CD4-positive, CD25-positive, alpha-beta regulatory T cell (primary cell): ENCODE measurements around the gene DIP2C. TPM values are rescaled to one million over a fixed set of nuclear protein-coding genes. Genes with fewer than 3 reads are reported as not detected.

Experiments used
- ATAC-seq, 2 donors: fragments of 150-1000 bp; cut with Tn5 transposase; one replicate each; pipeline ENCODE4 v1.10.0; 2021; ENCODE audit warnings: low read depth in 2 of 2, moderate number of reproducible peaks in 2 of 2, moderate library complexity in 1 of 2
- DNase-seq, 3 donors: peaks; one replicate each; pipeline versions ENCODE4 v3.0.0 to v3.0.0-alpha.2; 2012 to 2022; ENCODE audit warnings: mixed read lengths in 1 of 3
- H3K27ac ChIP-seq: one replicate; pipeline ENCODE4 v1.7.0; 2013; ENCODE audit warnings: mild to moderate bottlenecking, low read length; ENCODE audit not compliant: insufficient read depth, poor library complexity, severe bottlenecking
- H3K27me3 ChIP-seq: one replicate; pipeline ENCODE4 v1.7.0; 2013; ENCODE audit warnings: low read length; ENCODE audit not compliant: control insufficient read depth, insufficient read depth
- H3K36me3 ChIP-seq: one replicate; pipeline ENCODE4 v1.7.0; 2013; ENCODE audit warnings: mild to moderate bottlenecking, low read length, moderate library complexity; ENCODE audit not compliant: control insufficient read depth, insufficient read depth
- H3K4me1 ChIP-seq: 2 replicates; pipeline ENCODE4 v1.7.0; 2013; ENCODE audit warnings: mild to moderate bottlenecking, low read length; ENCODE audit not compliant: insufficient read depth, control insufficient read depth, poor library complexity, severe bottlenecking
- H3K4me3 ChIP-seq: one replicate; pipeline ENCODE4 v1.7.0; 2013; ENCODE audit warnings: low read depth, mild to moderate bottlenecking, low read length, moderate library complexity
- H3K9me3 ChIP-seq, 2 experiments: 1 replicate in 1 of 2; 2 replicates in 1 of 2; pipeline ENCODE4 v1.7.0; 2013; ENCODE audit warnings: low read length in 2 of 2, mild to moderate bottlenecking in 1 of 2, moderate library complexity in 1 of 2; ENCODE audit not compliant: control insufficient read depth in 2 of 2
- H3K27ac Mint-ChIP-seq, 3 donors: one replicate each; pipeline ENCODE4 v1.8.0; 2020 to 2022; ENCODE audit warnings: mild to moderate bottlenecking in 3 of 3, mixed read lengths in 3 of 3, moderate library complexity in 2 of 3
- H3K27me3 Mint-ChIP-seq: one replicate; pipeline ENCODE4 v1.8.0; 2022; ENCODE audit warnings: mild to moderate bottlenecking, mixed read lengths
- H3K36me3 Mint-ChIP-seq: one replicate; pipeline ENCODE4 v1.8.0; 2020; ENCODE audit warnings: mixed read lengths
- H3K4me1 Mint-ChIP-seq, 4 donors: one replicate each; pipeline ENCODE4 v1.8.0; 2020 to 2022; ENCODE audit warnings: mixed read lengths in 4 of 4, mild to moderate bottlenecking in 1 of 4
- H3K4me3 Mint-ChIP-seq, 4 donors: one replicate each; pipeline ENCODE4 v1.8.0; 2020 to 2022; ENCODE audit warnings: mild to moderate bottlenecking in 4 of 4, mixed read lengths in 4 of 4, moderate library complexity in 3 of 4
- H3K9me3 Mint-ChIP-seq, 7 donors: one replicate each; pipeline ENCODE4 v1.8.0; 2020 to 2022; ENCODE audit warnings: mixed read lengths in 7 of 7, mild to moderate bottlenecking in 3 of 7, moderate library complexity in 2 of 7
- polyA plus RNA-seq, 4 donors: library from polyadenylated mRNA; unstranded; fragments of 300-500 nt; fragmentation: Illumina TruSeq; gene quantifications; one replicate each; pipeline ENCODE4 v1.2.3, GENCODE V29; 2021
- total RNA-seq: library from RNA; stranded (reverse); gene quantifications from one replicate; pipeline ENCODE4 v1.2.3, GENCODE V29; 2022

DIP2C gene
- total and polyA plus RNA-seq, 5 donors from 2014 or later: 0.47 to 4.1 (median 0.54) TPM

DNA sequence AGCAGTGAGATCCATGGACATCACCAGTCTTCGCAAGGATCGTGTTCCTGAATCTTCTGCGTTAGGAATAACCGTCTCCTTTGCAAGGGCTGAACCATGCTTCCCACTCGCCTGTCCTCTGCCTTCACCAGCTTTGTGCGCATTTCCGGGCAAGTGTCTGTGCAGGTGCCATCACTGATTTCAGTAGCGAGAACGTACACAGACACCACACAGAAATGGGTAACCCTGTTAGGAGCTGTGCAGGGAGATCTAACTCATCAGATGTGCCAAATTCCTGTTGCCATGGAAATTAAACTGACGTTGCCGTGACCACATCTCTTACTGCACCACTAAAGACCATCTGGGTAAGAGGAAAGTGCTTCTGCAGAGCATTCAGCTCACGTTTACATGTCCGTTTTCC is 146.3 kb downstream of the DIP2C start:
- no peaks in the 10 kb centered on the region for H3K27me3 ChIP-seq
- no peak overlapping the region for H3K27ac Mint-ChIP-seq
- H3K36me3 ChIP-seq: no peaks in the 10 kb centered on the region
- no peaks in the 10 kb centered on the region for H3K36me3 Mint-ChIP-seq
- H3K27me3 Mint-ChIP-seq: peaks cover 39% of the 10 kb centered on the region
- H3K4me1 ChIP-seq: no peaks in the 10 kb centered on the region
- peaks cover 0 to 5% (median 0%) of the 10 kb centered on the region in 4 donors for H3K4me1 Mint-ChIP-seq
- H3K27ac ChIP-seq: no peak overlapping the region
- DNase-seq (no peak), ATAC-seq (no peak)
- H3K9me3 Mint-ChIP-seq: no peaks in the 10 kb centered on the region
- no peak overlapping the region for H3K4me3 Mint-ChIP-seq
- H3K4me3 ChIP-seq: no peak overlapping the region
- no peaks in the 10 kb centered on the region for H3K9me3 ChIP-seq

DNA sequence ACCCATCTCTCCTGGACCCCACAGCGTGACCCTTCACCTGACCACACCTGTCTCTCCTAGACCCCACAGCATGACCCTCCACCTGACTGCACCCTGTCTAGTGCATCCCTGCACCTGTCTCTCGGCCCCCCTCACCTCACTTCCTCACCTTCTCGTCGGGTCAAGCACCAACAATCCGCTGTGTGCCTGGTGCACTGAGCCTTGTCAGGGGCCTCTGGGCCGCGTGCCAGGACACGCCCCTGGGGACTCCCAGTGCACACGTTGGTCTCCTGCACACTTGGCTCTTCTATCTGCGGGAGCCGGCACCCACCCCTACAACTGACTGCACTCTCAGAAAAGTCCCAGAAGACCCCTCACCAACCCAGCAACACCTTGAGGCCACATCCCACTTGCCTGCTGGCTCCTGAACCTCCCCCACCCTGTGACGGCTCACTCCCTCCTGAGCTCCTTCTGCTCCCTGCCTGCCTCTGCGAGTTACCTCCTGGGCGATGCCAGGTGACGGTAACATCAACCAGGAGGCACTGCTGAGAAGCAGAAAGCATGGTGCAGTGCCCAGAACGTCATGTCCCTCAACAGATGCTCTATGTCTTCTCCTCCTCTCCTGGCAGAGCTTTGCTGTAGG is 147.6 kb downstream of the DIP2C start:
- no peaks in the 10 kb centered on the region for H3K36me3 Mint-ChIP-seq
- no peak overlapping the region for H3K27ac Mint-ChIP-seq
- no peaks in the 10 kb centered on the region for H3K9me3 Mint-ChIP-seq
- Histone ChIP-seq H3K36me3 (no peaks in the 10 kb centered on the region), H3K27me3 (no peaks in the 10 kb centered on the region), H3K4me3 (no peak overlapping the region), H3K27ac (no peak overlapping the region), H3K4me1 (no peaks in the 10 kb centered on the region), H3K9me3 (no peaks in the 10 kb centered on the region)
- DNase-seq (no peak), ATAC-seq (no peak)
- H3K4me1 Mint-ChIP-seq: peaks cover 0 to 5% (median 0%) of the 10 kb centered on the region in 4 donors
- peaks cover 39% of the 10 kb centered on the region for H3K27me3 Mint-ChIP-seq
- no peak overlapping the region for H3K4me3 Mint-ChIP-seq

DNA sequence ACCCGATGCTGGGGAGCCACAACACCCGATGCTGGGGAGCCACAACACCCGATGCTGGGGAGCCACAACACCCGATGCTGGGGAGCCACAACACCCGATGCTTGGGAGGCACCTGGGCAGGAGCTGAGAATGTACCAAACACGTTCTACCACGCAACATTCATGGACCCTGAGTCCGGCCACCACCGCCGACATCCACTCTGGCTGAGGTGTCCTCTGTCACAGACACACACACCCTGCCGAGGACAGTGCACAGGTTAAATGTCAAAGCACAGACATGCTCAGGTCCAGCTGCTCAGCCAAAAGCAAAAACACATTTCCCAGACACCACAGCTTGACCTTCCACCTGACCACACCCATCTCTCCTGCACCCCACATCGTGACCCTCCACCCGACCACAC is 148.4 kb downstream of the DIP2C start:
- no peak overlapping the region for H3K4me3 ChIP-seq
- H3K27ac ChIP-seq: no peak overlapping the region
- H3K36me3 ChIP-seq: no peaks in the 10 kb centered on the region
- Mint-ChIP-seq H3K27me3 (peaks cover 33% of the 10 kb centered on the region), H3K4me3 (no peak overlapping the region), H3K27ac (no peak overlapping the region), H3K36me3 (no peaks in the 10 kb centered on the region), H3K4me1 (peaks cover 0 to 5% (median 0%) of the 10 kb centered on the region in 4 donors), H3K9me3 (no peaks in the 10 kb centered on the region)
- no peaks in the 10 kb centered on the region for H3K4me1 ChIP-seq
- DNase-seq (no peak), ATAC-seq (no peak)
- H3K27me3 ChIP-seq: no peaks in the 10 kb centered on the region
- no peaks in the 10 kb centered on the region for H3K9me3 ChIP-seq

DNA sequence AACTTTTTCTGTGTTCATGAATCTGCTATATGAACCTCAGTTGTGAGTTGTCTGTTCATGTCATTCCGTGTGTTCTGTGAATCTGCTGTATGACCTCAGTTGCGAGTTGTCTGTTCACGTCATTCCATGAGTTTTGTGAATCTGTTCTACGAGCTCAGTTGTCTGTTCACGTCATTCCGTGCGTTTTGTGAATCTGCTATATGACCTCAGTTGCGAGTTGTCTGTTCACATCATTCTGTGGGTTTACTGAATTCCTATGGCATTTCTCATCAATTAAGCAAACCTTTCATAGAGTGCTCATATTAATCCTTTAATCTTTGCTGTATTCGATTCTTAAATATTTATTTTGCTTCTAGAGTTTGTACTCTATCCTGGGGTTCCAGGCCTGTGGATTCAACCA is 150.6 kb downstream of the DIP2C start:
- H3K27ac ChIP-seq: no peak overlapping the region
- no peaks in the 10 kb centered on the region for H3K4me1 ChIP-seq
- H3K9me3 Mint-ChIP-seq: no peaks in the 10 kb centered on the region
- ATAC-seq: no peak
- H3K9me3 ChIP-seq: no peaks in the 10 kb centered on the region
- peaks cover 33% of the 10 kb centered on the region for H3K27me3 Mint-ChIP-seq
- no peaks in the 10 kb centered on the region for H3K36me3 ChIP-seq
- H3K4me3 Mint-ChIP-seq: no peak overlapping the region
- DNase-seq: no peak
- no peak overlapping the region for H3K4me3 ChIP-seq
- no peaks in the 10 kb centered on the region for H3K36me3 Mint-ChIP-seq
- H3K4me1 Mint-ChIP-seq: no peaks in the 10 kb centered on the region
- no peak overlapping the region for H3K27ac Mint-ChIP-seq
- H3K27me3 ChIP-seq: no peaks in the 10 kb centered on the region

DNA sequence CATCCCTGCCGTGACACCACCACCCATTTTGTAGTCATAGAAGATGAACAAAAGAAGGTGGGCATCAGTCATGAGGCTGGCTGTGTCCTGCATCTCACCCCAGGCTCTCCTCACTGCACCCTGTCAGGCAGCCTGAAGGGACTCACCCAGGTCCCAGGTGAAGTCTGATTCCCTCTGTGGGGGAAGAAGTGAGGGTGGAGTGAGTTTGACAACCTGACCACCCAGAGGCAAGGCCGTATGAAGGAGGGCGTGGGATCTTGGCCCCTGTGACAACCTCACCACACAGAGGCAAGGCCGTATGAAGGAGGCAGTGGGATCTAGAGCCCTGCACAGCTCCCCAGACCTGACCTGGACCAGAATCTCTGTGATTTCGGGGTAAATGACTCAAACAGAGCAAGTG is 152.5 kb downstream of the DIP2C start:
- DNase-seq (no peak), ATAC-seq (no peak)
- Histone ChIP-seq H3K27ac (no peak overlapping the region), H3K9me3 (no peaks in the 10 kb centered on the region), H3K4me3 (no peak overlapping the region), H3K36me3 (no peaks in the 10 kb centered on the region), H3K27me3 (no peaks in the 10 kb centered on the region), H3K4me1 (no peaks in the 10 kb centered on the region)
- H3K9me3 Mint-ChIP-seq: no peaks in the 10 kb centered on the region
- no peak overlapping the region for H3K4me3 Mint-ChIP-seq
- no peaks in the 10 kb centered on the region for H3K4me1 Mint-ChIP-seq
- peaks cover 29% of the 10 kb centered on the region for H3K27me3 Mint-ChIP-seq
- H3K27ac Mint-ChIP-seq: no peak overlapping the region
- H3K36me3 Mint-ChIP-seq: no peaks in the 10 kb centered on the region

DNA sequence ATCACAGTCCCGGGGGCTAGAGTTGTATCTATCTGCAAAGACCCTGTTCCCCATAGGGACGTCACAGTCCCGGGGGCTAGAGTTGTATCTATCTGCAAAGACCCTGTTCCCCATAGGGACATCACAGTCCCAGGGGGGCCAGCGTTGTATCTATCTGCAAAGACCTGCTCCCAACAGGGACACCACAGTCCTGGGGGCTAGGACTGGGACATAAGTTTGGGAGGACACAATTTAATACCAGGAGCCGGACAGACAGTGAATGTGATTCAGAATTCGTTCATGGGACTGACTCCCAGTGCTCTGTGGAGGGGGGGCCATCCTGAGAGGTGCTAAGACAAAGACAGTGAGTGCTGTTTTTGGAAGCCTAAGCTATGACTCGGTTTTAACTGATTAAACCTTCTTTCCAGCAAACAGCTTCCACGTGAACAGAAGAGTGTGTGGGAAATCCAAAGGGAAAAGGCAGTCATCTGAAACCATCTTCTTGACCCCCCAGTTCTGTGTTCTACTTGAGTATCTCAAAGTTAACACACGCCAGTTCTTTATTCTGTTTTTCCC is 153.0 kb downstream of the DIP2C start:
- peaks cover 26% of the 10 kb centered on the region for H3K27me3 Mint-ChIP-seq

DNA sequence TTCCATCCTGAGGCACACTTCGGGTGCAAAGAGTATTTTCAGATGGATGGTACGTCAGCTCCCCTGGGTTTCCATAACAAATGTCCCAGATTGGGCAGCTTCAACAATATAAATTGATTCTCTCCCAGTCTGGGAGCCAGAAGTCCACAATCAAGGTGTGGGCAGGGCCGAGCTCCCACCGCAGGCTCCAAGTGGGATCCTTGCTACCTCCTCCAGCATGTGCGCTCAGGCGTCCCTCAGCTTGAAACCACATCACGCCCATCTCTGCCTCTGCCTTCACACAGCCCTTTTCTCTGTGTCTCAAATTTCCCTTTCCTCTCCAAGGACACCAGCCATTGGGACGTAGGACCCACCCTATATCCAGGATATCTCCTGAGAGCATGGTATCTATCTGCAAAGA is 153.5 kb downstream of the DIP2C start:
- Mint-ChIP-seq H3K4me1 (no peaks in the 10 kb centered on the region), H3K36me3 (no peaks in the 10 kb centered on the region), H3K4me3 (no peak overlapping the region), H3K27ac (no peak overlapping the region), H3K9me3 (no peaks in the 10 kb centered on the region), H3K27me3 (peaks cover 24% of the 10 kb centered on the region)
- H3K27me3 ChIP-seq: no peaks in the 10 kb centered on the region
- no peak overlapping the region for H3K4me3 ChIP-seq
- no peak overlapping the region for H3K27ac ChIP-seq
- H3K36me3 ChIP-seq: no peaks in the 10 kb centered on the region
- ATAC-seq (no peak), DNase-seq (no peak)
- H3K9me3 ChIP-seq: no peaks in the 10 kb centered on the region
- H3K4me1 ChIP-seq: no peaks in the 10 kb centered on the region

More for the DNA sequence above, 153.0 kb downstream of the DIP2C start:
- Histone ChIP-seq H3K27me3 (no peaks in the 10 kb centered on the region), H3K4me3 (no peak overlapping the region), H3K27ac (no peak overlapping the region), H3K4me1 (no peaks in the 10 kb centered on the region), H3K9me3 (no peaks in the 10 kb centered on the region), H3K36me3 (no peaks in the 10 kb centered on the region)
- Mint-ChIP-seq H3K4me3 (no peak overlapping the region), H3K36me3 (no peaks in the 10 kb centered on the region), H3K9me3 (no peaks in the 10 kb centered on the region), H3K27ac (no peak overlapping the region), H3K4me1 (no peaks in the 10 kb centered on the region)
- ATAC-seq (no peak), DNase-seq (no peak)

DNA sequence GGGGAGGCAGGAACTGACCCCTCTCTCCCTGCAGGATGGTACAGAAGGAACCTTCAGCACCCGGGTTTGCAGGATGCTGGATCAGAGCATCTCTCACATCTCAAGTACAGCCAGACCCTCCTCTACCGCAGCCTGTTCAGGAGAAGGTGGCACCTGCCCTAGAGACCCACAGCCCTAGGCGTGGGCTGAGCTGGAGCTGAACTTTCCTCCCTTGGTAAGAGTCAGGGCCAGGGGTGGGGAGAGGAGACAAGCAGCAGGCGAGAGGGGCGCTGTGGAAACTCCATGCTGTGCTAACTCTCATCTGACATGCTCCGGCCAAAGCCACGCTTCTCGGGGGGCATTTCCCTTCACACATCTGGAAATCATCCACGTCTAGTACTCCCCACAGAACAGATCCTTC is 154.4 kb downstream of the DIP2C start:
- DNase-seq (no peak), ATAC-seq (no peak)
- Histone ChIP-seq H3K36me3 (no peaks in the 10 kb centered on the region), H3K4me1 (no peaks in the 10 kb centered on the region), H3K9me3 (no peaks in the 10 kb centered on the region), H3K4me3 (no peak overlapping the region), H3K27me3 (no peaks in the 10 kb centered on the region), H3K27ac (no peak overlapping the region)
- Mint-ChIP-seq H3K4me3 (no peak overlapping the region), H3K4me1 (no peaks in the 10 kb centered on the region), H3K27ac (no peak overlapping the region), H3K9me3 (no peaks in the 10 kb centered on the region), H3K36me3 (no peaks in the 10 kb centered on the region), H3K27me3 (peaks cover 15% of the 10 kb centered on the region)
